ENCODE measurements around the gene CEP57L1. TPM values are rescaled to one million over a fixed set of nuclear protein-coding genes. Genes with fewer than 3 reads are reported as not detected.
"Not testable (repeated sequence)": the region's sequence is repeated elsewhere in the genome, so short reads cannot be mapped to it uniquely, and the experiment has no call there.

Gene CEP57L1
- total and polyA plus RNA-seq, 2 experiments from 2014 or later, result 20.6 to 25.6 TPM

- no peaks in the 10 kb centered on the region for H3K9me3 ChIP-seq (ENCODE audit: low read depth)
- no peak for TF ChIP-seq EZH2phosphoT487 (IDR thresholded peaks at IDR 0.05; ENCODE audit: insufficient read depth, low read depth)
- TF ChIP-seq EZH2 (IDR thresholded peaks at IDR 0.05; ENCODE audit: insufficient read depth, poor library complexity, severe bottlenecking), result no peak
- H4K20me1 ChIP-seq (ENCODE audit: insufficient read depth), result no peaks in the 10 kb centered on the region; the same call in 1 of the 2 replicates
- H3K9ac ChIP-seq, result no peak overlapping the region
- WGBS, 2 experiments (ENCODE audit: low coverage in 1 of 2, low lambda C conversion rate in 2 of 2, missing lambda C conversion rate in 2 of 2), result 53 to 60% methylated on average over 6 of the region's 6 CpGs
- peak overlapping the region; percentile 21; the same call in 1 of the 2 replicates for H2AFZ ChIP-seq
- H3K9me2 ChIP-seq (ENCODE audit: insufficient read depth), result no peaks in the 10 kb centered on the region
- H3F3A ChIP-seq (ENCODE audit: insufficient read depth), result peaks cover 19% of the 10 kb centered on the region; the same call in 1 of the 2 replicates
- in situ Hi-C loops (cut with MboI), result no loop called here
- peak; percentile 67 for DNase-seq
- no peak overlapping the region for H3K4me3 ChIP-seq
- no peaks in the 10 kb centered on the region for H3K79me2 ChIP-seq (ENCODE audit: insufficient read depth)
- no peaks in the 10 kb centered on the region; the same call in none of the 2 replicates for H3K36me3 ChIP-seq (ENCODE audit: low read depth)
- peak overlapping the region; percentile 46 for H3K27ac ChIP-seq
- H3K4me1 ChIP-seq (ENCODE audit: insufficient read depth), result peaks cover 9% of the 10 kb centered on the region; the same call in 1 of the 2 replicates
- no peak overlapping the region for H3K4me2 ChIP-seq (ENCODE audit: unreplicated experiment)
- H3K27me3 ChIP-seq (replicated peaks; ENCODE audit: insufficient read depth), result no peaks in the 10 kb centered on the region
Measured at GRCh38 chr6:109139109-109139508, 43.8 kb downstream of the CEP57L1 start.

GRCh38 chr6:109142067-109142466 is 46.8 kb downstream of the CEP57L1 start:
- H3F3A ChIP-seq (ENCODE audit: insufficient read depth), result peaks cover 19% of the 10 kb centered on the region; the same call in 1 of the 2 replicates
- H3K9ac ChIP-seq; H2AFZ ChIP-seq; H3K9me2 ChIP-seq (ENCODE audit: insufficient read depth); H3K27me3 ChIP-seq (replicated peaks; ENCODE audit: insufficient read depth); H3K4me1 ChIP-seq (ENCODE audit: insufficient read depth); H3K27ac ChIP-seq; H3K4me2 ChIP-seq (ENCODE audit: unreplicated experiment); H4K20me1 ChIP-seq (ENCODE audit: insufficient read depth); H3K4me3 ChIP-seq; in situ Hi-C loops (cut with MboI); H3K9me3 ChIP-seq (ENCODE audit: low read depth); H3K79me2 ChIP-seq (ENCODE audit: insufficient read depth); DNase-seq; H3K36me3 ChIP-seq (ENCODE audit: low read depth): not testable (repeated sequence)

- no peak for DNase-seq
- H3K4me1 ChIP-seq (ENCODE audit: insufficient read depth), result peaks cover 9% of the 10 kb centered on the region; the same call in 1 of the 2 replicates
- H4K20me1 ChIP-seq (ENCODE audit: insufficient read depth), result no peaks in the 10 kb centered on the region; the same call in 1 of the 2 replicates
- H3K79me2 ChIP-seq (ENCODE audit: insufficient read depth), result no peaks in the 10 kb centered on the region
- in situ Hi-C loops (cut with MboI), result no loop called here
- no peaks in the 10 kb centered on the region; the same call in none of the 2 replicates for H3K36me3 ChIP-seq (ENCODE audit: low read depth)
- no peak overlapping the region for H3K4me3 ChIP-seq
- H2AFZ ChIP-seq, result no peak overlapping the region
- H3K9ac ChIP-seq, result no peak overlapping the region
- H3K27ac ChIP-seq, result no peak overlapping the region
- peaks cover 8% of the 10 kb centered on the region; the same call in 1 of the 2 replicates for H3F3A ChIP-seq (ENCODE audit: insufficient read depth)
- no peaks in the 10 kb centered on the region for H3K27me3 ChIP-seq (replicated peaks; ENCODE audit: insufficient read depth)
- no peaks in the 10 kb centered on the region for H3K9me3 ChIP-seq (ENCODE audit: low read depth)
- no peaks in the 10 kb centered on the region for H3K9me2 ChIP-seq (ENCODE audit: insufficient read depth)
- H3K4me2 ChIP-seq (ENCODE audit: unreplicated experiment), result no peak overlapping the region
- TF ChIP-seq EZH2phosphoT487 (IDR thresholded peaks at IDR 0.05; ENCODE audit: insufficient read depth, low read depth) (no peak), EZH2 (IDR thresholded peaks at IDR 0.05; ENCODE audit: insufficient read depth, poor library complexity, severe bottlenecking) (no peak)
Measured at GRCh38 chr6:109143191-109143590, 47.9 kb downstream of the CEP57L1 start.

- H3K27ac ChIP-seq; H3K27me3 ChIP-seq (replicated peaks; ENCODE audit: insufficient read depth); in situ Hi-C loops (cut with MboI); H3K9me3 ChIP-seq (ENCODE audit: low read depth); H3K79me2 ChIP-seq (ENCODE audit: insufficient read depth); H2AFZ ChIP-seq; H3K9ac ChIP-seq; H3K4me2 ChIP-seq (ENCODE audit: unreplicated experiment); H3F3A ChIP-seq (ENCODE audit: insufficient read depth); DNase-seq; H4K20me1 ChIP-seq (ENCODE audit: insufficient read depth); H3K4me1 ChIP-seq (ENCODE audit: insufficient read depth); H3K9me2 ChIP-seq (ENCODE audit: insufficient read depth); H3K36me3 ChIP-seq (ENCODE audit: low read depth); H3K4me3 ChIP-seq: not testable (repeated sequence)
- 90 to 99% methylated on average over 4 to 5 of the region's 5 CpGs for WGBS, 2 experiments (ENCODE audit: low coverage in 1 of 2, low lambda C conversion rate in 2 of 2, missing lambda C conversion rate in 2 of 2)
Measured at GRCh38 chr6:109148251-109148650, 52.9 kb downstream of the CEP57L1 start.

DNA sequence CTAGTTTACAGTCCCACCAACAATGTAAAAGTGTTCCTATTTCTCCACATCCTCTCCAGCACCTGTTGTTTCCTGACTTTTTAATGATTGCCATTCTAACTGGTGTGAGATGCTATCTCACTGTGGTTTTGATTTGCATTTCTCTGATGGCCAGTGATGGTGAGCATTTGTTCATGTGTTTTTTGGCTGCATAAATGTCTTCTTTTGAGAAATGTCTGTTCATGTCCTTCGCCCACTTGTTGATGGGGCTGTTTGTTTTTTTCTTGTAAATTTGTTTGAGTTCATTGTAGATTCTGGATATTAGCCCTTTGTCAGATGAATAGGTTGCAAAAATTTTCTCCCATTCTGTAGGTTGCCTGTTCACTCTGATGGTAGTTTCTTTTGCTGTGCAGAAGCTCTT is 53.4 kb downstream of the CEP57L1 start:
- H2AFZ ChIP-seq; in situ Hi-C loops (cut with MboI); H3K4me3 ChIP-seq; H3K9ac ChIP-seq; H3K79me2 ChIP-seq (ENCODE audit: insufficient read depth); H3K27ac ChIP-seq; H4K20me1 ChIP-seq (ENCODE audit: insufficient read depth); H3K36me3 ChIP-seq (ENCODE audit: low read depth); H3K9me3 ChIP-seq (ENCODE audit: low read depth); H3K4me2 ChIP-seq (ENCODE audit: unreplicated experiment); DNase-seq; H3K27me3 ChIP-seq (replicated peaks; ENCODE audit: insufficient read depth); H3K4me1 ChIP-seq (ENCODE audit: insufficient read depth); H3F3A ChIP-seq (ENCODE audit: insufficient read depth); H3K9me2 ChIP-seq (ENCODE audit: insufficient read depth): not testable (repeated sequence)
- 88 to 100% methylated on average over 1 of the region's 1 CpG for WGBS, 2 experiments (ENCODE audit: low coverage in 1 of 2, low lambda C conversion rate in 2 of 2, missing lambda C conversion rate in 2 of 2)
